Hepatocyte (in vitro differentiated cells): ENCODE results near the gene S100A4. TPM values are rescaled to one million over a fixed set of nuclear protein-coding genes. Genes with fewer than 3 reads are reported as not detected.

Source experiments
- DNase-seq: peaks from one replicate; pipeline ENCODE4 v3.0.0-alpha.2; 2016; ENCODE audit warnings: low spot score
- H2AFZ ChIP-seq: fragments of 200-600 bp; sonication (generic); 2 replicates; pipeline ENCODE4 v1.6.0; 2016; ENCODE audit warnings: antibody characterized with exemption, mild to moderate bottlenecking
- H3K27ac ChIP-seq: fragments of 200-600 bp; sonication (generic); 2 replicates; pipeline ENCODE4 v1.5.1; 2016; ENCODE audit warnings: mild to moderate bottlenecking
- H3K27me3 ChIP-seq: fragments of 200-600 bp; sonication (generic); 2 replicates; pipeline ENCODE4 v1.6.1; 2016
- H3K36me3 ChIP-seq: fragments of 200-600 bp; sonication (generic); replicated peaks from 2 replicates; pipeline ENCODE4 v1.5.1; 2016; ENCODE audit warnings: low read depth; ENCODE audit not compliant: insufficient read depth
- H3K4me1 ChIP-seq: fragments of 200-600 bp; sonication (generic); 2 replicates; pipeline ENCODE4 v1.5.1; 2016; ENCODE audit warnings: mild to moderate bottlenecking, moderate library complexity; ENCODE audit not compliant: insufficient read depth
- H3K4me2 ChIP-seq: fragments of 200-600 bp; sonication (generic); 2 replicates; pipeline ENCODE4 v1.6.0; 2016
- H3K4me3 ChIP-seq: fragments of 200-600 bp; sonication (generic); 2 replicates; pipeline ENCODE4 v1.5.1; 2016; ENCODE audit warnings: mild to moderate bottlenecking
- H3K79me2 ChIP-seq: fragments of 200-600 bp; sonication (generic); 2 replicates; pipeline ENCODE4 v1.6.0; 2017; ENCODE audit warnings: mild to moderate bottlenecking
- H3K9me2 ChIP-seq: fragments of 200-600 bp; sonication (generic); replicated peaks from 2 replicates; pipeline ENCODE4 v1.6.0; 2017; ENCODE audit warnings: mild to moderate bottlenecking; ENCODE audit not compliant: insufficient read depth
- H3K9me3 ChIP-seq: fragments of 200-600 bp; sonication (generic); 2 replicates; pipeline ENCODE4 v1.5.1; 2016; ENCODE audit warnings: low read depth, mild to moderate bottlenecking
- H4K20me1 ChIP-seq: fragments of 200-600 bp; sonication (generic); 2 replicates; pipeline ENCODE4 v1.6.0; 2016; ENCODE audit warnings: mild to moderate bottlenecking; ENCODE audit not compliant: insufficient read depth, poor library complexity, severe bottlenecking
- EZH2 ChIP-seq: fragments of 200-600 bp; sonication (generic); IDR thresholded peaks from 2 replicates; pipeline ENCODE4 v1.6.1; 2016; ENCODE audit warnings: antibody characterized with exemption, mild to moderate bottlenecking, borderline replicate concordance
- EZH2phosphoT487 ChIP-seq: fragments of 200-600 bp; sonication (generic); IDR thresholded peaks from one replicate; pipeline ENCODE4 v1.6.1; 2018; ENCODE audit warnings: antibody characterized with exemption, mild to moderate bottlenecking, low read depth, moderate library complexity; ENCODE audit not compliant: unreplicated experiment, severe bottlenecking
- WGBS: methylation state at CpG from one replicate; pipeline ENCODE4 v1.1.6; 2016; ENCODE audit warnings: low lambda C conversion rate; ENCODE audit errors: missing lambda C conversion rate; 5-methylcytosine and 5-hydroxymethylcytosine counted together
- polyA plus RNA-seq: library from polyadenylated mRNA; unstranded; fragments of >200 nt; fragmentation: Nextera tagmentation; extraction: Ambion mirVana; gene quantifications from 2 replicates; pipeline ENCODE4 v1.2.1, GENCODE V29; 2016
- total RNA-seq: library from RNA; depleted of rRNA; stranded (reverse); fragments of >200 nt; gene quantifications from 2 replicates; pipeline ENCODE4 v1.2.3, GENCODE V29; 2014
- TF ChIP-seq, protein P1 (sequence below): fragments of 200-600 bp; sonication (generic); IDR thresholded peaks from 2 replicates; pipeline ENCODE4 v1.5.1; 2016; ENCODE audit warnings: antibody characterized with exemption, mild to moderate bottlenecking; ENCODE audit not compliant: poor library complexity

S100A4 gene
- total and polyA plus RNA-seq, 2 experiments from 2014 or later: 64.1 to 116 TPM

DNA sequence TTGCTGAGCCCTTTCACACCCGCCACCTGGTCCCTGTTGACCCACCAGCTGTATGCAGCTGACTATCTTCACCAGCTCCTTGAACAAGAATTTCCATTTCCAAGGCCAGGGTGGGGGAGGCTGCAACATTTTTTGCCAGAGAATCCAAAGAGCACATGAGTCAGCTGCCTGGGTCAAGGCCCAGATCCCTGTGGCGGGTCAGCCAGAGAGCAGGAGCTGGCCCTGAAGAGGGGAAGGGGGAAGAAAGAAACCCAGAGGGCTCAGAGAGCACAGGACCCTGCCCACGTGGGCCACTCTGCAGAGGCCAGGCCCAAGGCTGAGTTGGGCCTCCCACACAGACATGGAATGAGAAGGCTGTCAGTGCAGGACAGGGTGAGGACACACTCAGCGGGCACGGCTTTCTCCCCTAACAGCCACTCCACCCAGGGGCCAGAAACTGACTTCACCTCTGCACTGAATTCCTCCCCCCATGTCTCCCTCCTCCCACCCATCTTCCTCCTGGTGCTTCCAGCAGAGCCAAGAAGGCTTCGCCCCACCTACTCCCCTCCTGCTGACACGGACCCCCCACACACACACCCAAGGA lies 38.7 kb downstream of the S100A4 start:
- Histone ChIP-seq H3K9me3 (no peaks in the 10 kb centered on the region), H3K79me2 (no peaks in the 10 kb centered on the region), H4K20me1 (no peaks in the 10 kb centered on the region), H3K27me3 (no peaks in the 10 kb centered on the region), H3K36me3 (no peaks in the 10 kb centered on the region), H3K4me1 (peaks cover 18% of the 10 kb centered on the region), H3K4me3 (no peak overlapping the region), H2AFZ (no peak overlapping the region), H3K27ac (peak overlapping the region; percentile 71), H3K9me2 (no peaks in the 10 kb centered on the region), H3K4me2 (peak overlapping the region; percentile 41)
- WGBS: 63% methylated on average over 7 of the region's 7 CpGs
- TF ChIP-seq, protein P1, sequence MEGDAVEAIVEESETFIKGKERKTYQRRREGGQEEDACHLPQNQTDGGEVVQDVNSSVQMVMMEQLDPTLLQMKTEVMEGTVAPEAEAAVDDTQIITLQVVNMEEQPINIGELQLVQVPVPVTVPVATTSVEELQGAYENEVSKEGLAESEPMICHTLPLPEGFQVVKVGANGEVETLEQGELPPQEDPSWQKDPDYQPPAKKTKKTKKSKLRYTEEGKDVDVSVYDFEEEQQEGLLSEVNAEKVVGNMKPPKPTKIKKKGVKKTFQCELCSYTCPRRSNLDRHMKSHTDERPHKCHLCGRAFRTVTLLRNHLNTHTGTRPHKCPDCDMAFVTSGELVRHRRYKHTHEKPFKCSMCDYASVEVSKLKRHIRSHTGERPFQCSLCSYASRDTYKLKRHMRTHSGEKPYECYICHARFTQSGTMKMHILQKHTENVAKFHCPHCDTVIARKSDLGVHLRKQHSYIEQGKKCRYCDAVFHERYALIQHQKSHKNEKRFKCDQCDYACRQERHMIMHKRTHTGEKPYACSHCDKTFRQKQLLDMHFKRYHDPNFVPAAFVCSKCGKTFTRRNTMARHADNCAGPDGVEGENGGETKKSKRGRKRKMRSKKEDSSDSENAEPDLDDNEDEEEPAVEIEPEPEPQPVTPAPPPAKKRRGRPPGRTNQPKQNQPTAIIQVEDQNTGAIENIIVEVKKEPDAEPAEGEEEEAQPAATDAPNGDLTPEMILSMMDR: no peak
- TF ChIP-seq EZH2phosphoT487 (no peak), EZH2 (no peak)
- peak; percentile 83 for DNase-seq

DNA sequence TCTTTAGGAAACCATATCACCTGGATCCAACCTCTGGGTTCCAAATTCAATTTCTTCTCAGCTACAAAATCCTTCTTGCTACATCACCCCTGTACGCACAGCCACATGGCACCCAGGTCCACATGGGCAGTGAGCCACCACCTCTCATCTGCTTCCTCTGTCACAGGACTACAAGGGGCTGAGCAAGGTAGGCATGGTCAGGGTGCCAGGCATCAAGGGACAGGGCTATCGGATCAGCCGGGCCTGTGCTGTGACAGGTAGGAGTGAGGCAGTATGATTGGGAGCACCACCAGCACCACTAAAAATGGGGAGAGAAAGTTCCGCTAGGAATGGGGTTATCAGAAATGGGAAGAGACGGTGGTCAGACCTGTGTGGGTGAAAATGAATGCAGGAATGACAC lies 39.2 kb downstream of the S100A4 start:
- Histone ChIP-seq H3K27me3 (no peaks in the 10 kb centered on the region), H3K4me3 (no peak overlapping the region), H3K9me3 (no peaks in the 10 kb centered on the region), H2AFZ (no peak overlapping the region), H3K4me1 (peaks cover 18% of the 10 kb centered on the region), H3K79me2 (no peaks in the 10 kb centered on the region), H4K20me1 (no peaks in the 10 kb centered on the region), H3K36me3 (no peaks in the 10 kb centered on the region), H3K27ac (peak overlapping the region; percentile 41), H3K9me2 (no peaks in the 10 kb centered on the region), H3K4me2 (no peak overlapping the region)
- TF ChIP-seq, protein P1: no peak
- TF ChIP-seq EZH2 (no peak), EZH2phosphoT487 (no peak)
- 97% methylated on average over 5 of the region's 5 CpGs for WGBS
- DNase-seq: no peak

DNA sequence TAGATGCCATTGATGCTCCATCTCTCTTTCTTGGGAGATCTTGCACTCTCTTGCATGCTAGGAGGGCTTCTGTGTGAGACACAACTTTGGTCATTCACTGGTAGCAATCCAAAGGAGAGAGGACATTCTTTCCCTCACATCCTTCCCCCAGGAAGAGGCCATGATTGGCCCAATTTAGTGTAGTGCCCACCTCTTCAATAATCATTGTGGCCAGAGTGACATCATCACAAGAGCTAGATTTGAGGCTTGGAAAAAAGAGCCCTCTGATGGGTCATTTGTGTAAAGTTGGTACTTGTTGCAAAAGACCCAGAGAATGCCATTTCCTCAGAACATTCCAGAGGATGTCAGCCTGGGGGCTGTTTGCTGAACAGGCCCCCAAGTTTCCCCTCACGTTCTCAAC lies 40.0 kb downstream of the S100A4 start:
- Histone ChIP-seq H3K79me2 (no peaks in the 10 kb centered on the region), H4K20me1 (no peaks in the 10 kb centered on the region), H3K9me3 (no peaks in the 10 kb centered on the region), H3K4me1 (peaks cover 18% of the 10 kb centered on the region), H3K9me2 (no peaks in the 10 kb centered on the region), H3K27me3 (no peaks in the 10 kb centered on the region), H3K4me2 (no peak overlapping the region), H3K27ac (no peak overlapping the region), H3K36me3 (no peaks in the 10 kb centered on the region), H2AFZ (no peak overlapping the region), H3K4me3 (no peak overlapping the region)
- TF ChIP-seq EZH2phosphoT487 (no peak), EZH2 (no peak)
- TF ChIP-seq, protein P1: no peak
- DNase-seq: no peak
- WGBS: 82% methylated on average over 1 of the region's 1 CpG

DNA sequence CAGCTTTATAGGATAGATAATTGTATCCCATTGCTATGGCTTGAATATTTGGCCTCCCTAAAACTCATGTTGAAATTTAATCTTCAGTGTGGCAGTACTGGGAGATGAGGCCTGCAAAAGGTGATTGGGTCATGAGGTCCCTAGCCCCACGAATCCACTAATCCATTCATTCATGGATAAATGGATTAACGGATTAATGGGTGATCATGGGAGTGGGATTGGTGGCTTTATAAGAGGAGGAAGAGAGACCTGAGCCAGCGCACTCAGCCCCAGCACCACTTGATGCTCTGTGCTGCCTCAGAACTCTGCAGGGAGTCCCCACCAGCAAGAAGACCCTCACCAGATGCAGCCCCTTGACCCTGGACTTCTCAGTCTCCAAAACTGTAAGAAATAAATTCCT lies 41.8 kb downstream of the S100A4 start:
- WGBS: 74% methylated on average over 3 of the region's 3 CpGs
- Histone ChIP-seq H3K4me3 (no peak overlapping the region), H3K9me2 (no peaks in the 10 kb centered on the region), H3K36me3 (no peaks in the 10 kb centered on the region), H3K4me2 (no peak overlapping the region), H3K4me1 (peaks cover 18% of the 10 kb centered on the region), H3K79me2 (no peaks in the 10 kb centered on the region), H2AFZ (no peak overlapping the region), H4K20me1 (no peaks in the 10 kb centered on the region), H3K27me3 (no peaks in the 10 kb centered on the region), H3K9me3 (no peaks in the 10 kb centered on the region), H3K27ac (no peak overlapping the region)
- TF ChIP-seq EZH2phosphoT487: no peak
- DNase-seq: no peak
